ENCODE measurements around the gene PIKFYVE.

Gene PIKFYVE

GRCh38 chr2:208311321-208311720 lies 45.3 kb downstream of the PIKFYVE start:
- Histone ChIP-seq H3K27ac (ENCODE audit: low read depth, low read length) (no peak overlapping the region), H3K36me3 (ENCODE audit: insufficient read depth, low read length) (peaks cover 5% of the 10 kb centered on the region), H3K9me3 (ENCODE audit: low read length) (no peaks in the 10 kb centered on the region), H3K9ac (ENCODE audit: low read length) (no peak overlapping the region), H3K27me3 (ENCODE audit: control insufficient read depth in 1 of 2, insufficient read depth in 2 of 2, low read length in 2 of 2) (no peaks in the 10 kb centered on the region), H3K4me3 (ENCODE audit: low read depth in 1 of 2, low read length in 2 of 2) (no peak overlapping the region), H3K4me1 (ENCODE audit: insufficient read depth, low read length) (peaks cover 6% of the 10 kb centered on the region)

- H3K4me3 ChIP-seq (ENCODE audit: low read depth in 1 of 2, low read length in 2 of 2) = no peak overlapping the region
- H3K27ac ChIP-seq (ENCODE audit: low read depth, low read length) = no peak overlapping the region
- no peak overlapping the region for H3K9ac ChIP-seq (ENCODE audit: low read length)
- peaks cover 6% of the 10 kb centered on the region for H3K4me1 ChIP-seq (ENCODE audit: insufficient read depth, low read length)
- H3K27me3 ChIP-seq (ENCODE audit: control insufficient read depth in 1 of 2, insufficient read depth in 2 of 2, low read length in 2 of 2) = no peaks in the 10 kb centered on the region
- peaks cover 5% of the 10 kb centered on the region for H3K36me3 ChIP-seq (ENCODE audit: insufficient read depth, low read length)
- no peaks in the 10 kb centered on the region for H3K9me3 ChIP-seq (ENCODE audit: low read length)
Observed at GRCh38 chr2:208311954-208312353, 45.9 kb downstream of the PIKFYVE start.

GRCh38 chr2:208315081-208315788 lies 49.2 kb downstream of the PIKFYVE start:
- Histone ChIP-seq H3K9ac (ENCODE audit: low read length) (no peak overlapping the region), H3K27ac (ENCODE audit: low read depth, low read length) (no peak overlapping the region), H3K36me3 (ENCODE audit: insufficient read depth, low read length) (peaks cover 16% of the 10 kb centered on the region), H3K9me3 (ENCODE audit: low read length) (no peaks in the 10 kb centered on the region), H3K27me3 (ENCODE audit: control insufficient read depth in 1 of 2, insufficient read depth in 2 of 2, low read length in 2 of 2) (no peaks in the 10 kb centered on the region), H3K4me1 (ENCODE audit: insufficient read depth, low read length) (peaks cover 7% of the 10 kb centered on the region), H3K4me3 (ENCODE audit: low read depth in 1 of 2, low read length in 2 of 2) (no peak overlapping the region)

- peaks cover 6% of the 10 kb centered on the region for H3K4me1 ChIP-seq (ENCODE audit: insufficient read depth, low read length)
- H3K9ac ChIP-seq (ENCODE audit: low read length) = no peak overlapping the region
- no peaks in the 10 kb centered on the region for H3K27me3 ChIP-seq (ENCODE audit: control insufficient read depth in 1 of 2, insufficient read depth in 2 of 2, low read length in 2 of 2)
- H3K9me3 ChIP-seq (ENCODE audit: low read length) = no peaks in the 10 kb centered on the region
- no peak overlapping the region for H3K4me3 ChIP-seq (ENCODE audit: low read depth in 1 of 2, low read length in 2 of 2)
- no peak overlapping the region for H3K27ac ChIP-seq (ENCODE audit: low read depth, low read length)
- peaks cover 16% of the 10 kb centered on the region for H3K36me3 ChIP-seq (ENCODE audit: insufficient read depth, low read length)
Observed at GRCh38 chr2:208318127-208318526, 52.1 kb downstream of the PIKFYVE start.

GRCh38 chr2:208319391-208319790 lies 53.3 kb downstream of the PIKFYVE start:
- Histone ChIP-seq H3K27ac (ENCODE audit: low read depth, low read length) (no peak overlapping the region), H3K9ac (ENCODE audit: low read length) (no peak overlapping the region), H3K4me3 (ENCODE audit: low read depth in 1 of 2, low read length in 2 of 2) (no peak overlapping the region), H3K9me3 (ENCODE audit: low read length) (no peaks in the 10 kb centered on the region), H3K4me1 (ENCODE audit: insufficient read depth, low read length) (peaks cover 6% of the 10 kb centered on the region), H3K36me3 (ENCODE audit: insufficient read depth, low read length) (peaks cover 13% of the 10 kb centered on the region), H3K27me3 (ENCODE audit: control insufficient read depth in 1 of 2, insufficient read depth in 2 of 2, low read length in 2 of 2) (no peaks in the 10 kb centered on the region)

GRCh38 chr2:208320686-208321085 lies 54.6 kb downstream of the PIKFYVE start:
- H3K27ac ChIP-seq (ENCODE audit: low read depth, low read length) = no peak overlapping the region

GRCh38 chr2:208326016-208326415 lies 60.0 kb downstream of the PIKFYVE start:
- Histone ChIP-seq H3K4me3 (ENCODE audit: low read depth in 1 of 2, low read length in 2 of 2) (no peak overlapping the region), H3K36me3 (ENCODE audit: insufficient read depth, low read length) (peaks cover 48% of the 10 kb centered on the region), H3K27ac (ENCODE audit: low read depth, low read length) (no peak overlapping the region), H3K4me1 (ENCODE audit: insufficient read depth, low read length) (no peaks in the 10 kb centered on the region), H3K27me3 (ENCODE audit: control insufficient read depth in 1 of 2, insufficient read depth in 2 of 2, low read length in 2 of 2) (no peaks in the 10 kb centered on the region), H3K9me3 (ENCODE audit: low read length) (no peaks in the 10 kb centered on the region), H3K9ac (ENCODE audit: low read length) (no peak overlapping the region)

More at GRCh38 chr2:208320686-208321085, 54.6 kb downstream of the PIKFYVE start:
- Histone ChIP-seq H3K4me3 (ENCODE audit: low read depth in 1 of 2, low read length in 2 of 2) (no peak overlapping the region), H3K27me3 (ENCODE audit: control insufficient read depth in 1 of 2, insufficient read depth in 2 of 2, low read length in 2 of 2) (no peaks in the 10 kb centered on the region), H3K4me1 (ENCODE audit: insufficient read depth, low read length) (peaks cover 6% of the 10 kb centered on the region), H3K9ac (ENCODE audit: low read length) (peak overlapping the region; percentile 26), H3K36me3 (ENCODE audit: insufficient read depth, low read length) (peaks cover 21% of the 10 kb centered on the region), H3K9me3 (ENCODE audit: low read length) (no peaks in the 10 kb centered on the region)

- H3K27ac ChIP-seq (ENCODE audit: low read depth, low read length) = no peak overlapping the region
- H3K36me3 ChIP-seq (ENCODE audit: insufficient read depth, low read length) = peaks cover 56% of the 10 kb centered on the region
- no peaks in the 10 kb centered on the region for H3K27me3 ChIP-seq (ENCODE audit: control insufficient read depth in 1 of 2, insufficient read depth in 2 of 2, low read length in 2 of 2)
- no peaks in the 10 kb centered on the region for H3K9me3 ChIP-seq (ENCODE audit: low read length)
- no peaks in the 10 kb centered on the region for H3K4me1 ChIP-seq (ENCODE audit: insufficient read depth, low read length)
- H3K4me3 ChIP-seq (ENCODE audit: low read depth in 1 of 2, low read length in 2 of 2) = no peak overlapping the region
- H3K9ac ChIP-seq (ENCODE audit: low read length) = no peak overlapping the region
Observed at GRCh38 chr2:208329485-208329884, 63.4 kb downstream of the PIKFYVE start.

GRCh38 chr2:208334230-208334629 lies 68.2 kb downstream of the PIKFYVE start:
- Histone ChIP-seq H3K36me3 (ENCODE audit: insufficient read depth, low read length) (peaks cover 46% of the 10 kb centered on the region), H3K9ac (ENCODE audit: low read length) (no peak overlapping the region), H3K27ac (ENCODE audit: low read depth, low read length) (no peak overlapping the region), H3K4me3 (ENCODE audit: low read depth in 1 of 2, low read length in 2 of 2) (no peak overlapping the region), H3K9me3 (ENCODE audit: low read length) (no peaks in the 10 kb centered on the region), H3K4me1 (ENCODE audit: insufficient read depth, low read length) (no peaks in the 10 kb centered on the region), H3K27me3 (ENCODE audit: control insufficient read depth in 1 of 2, insufficient read depth in 2 of 2, low read length in 2 of 2) (no peaks in the 10 kb centered on the region)

GRCh38 chr2:208346756-208347155 lies 80.7 kb downstream of the PIKFYVE start:
- Histone ChIP-seq H3K27me3 (ENCODE audit: control insufficient read depth in 1 of 2, insufficient read depth in 2 of 2, low read length in 2 of 2) (no peaks in the 10 kb centered on the region), H3K4me3 (ENCODE audit: low read depth in 1 of 2, low read length in 2 of 2) (no peak overlapping the region), H3K36me3 (ENCODE audit: insufficient read depth, low read length) (peaks cover 53% of the 10 kb centered on the region), H3K27ac (ENCODE audit: low read depth, low read length) (no peak overlapping the region), H3K9me3 (ENCODE audit: low read length) (no peaks in the 10 kb centered on the region), H3K4me1 (ENCODE audit: insufficient read depth, low read length) (no peaks in the 10 kb centered on the region), H3K9ac (ENCODE audit: low read length) (no peak overlapping the region)

- Histone ChIP-seq H3K36me3 (ENCODE audit: insufficient read depth, low read length) (peaks cover 77% of the 10 kb centered on the region), H3K27me3 (ENCODE audit: control insufficient read depth in 1 of 2, insufficient read depth in 2 of 2, low read length in 2 of 2) (no peaks in the 10 kb centered on the region), H3K9ac (ENCODE audit: low read length) (no peak overlapping the region), H3K9me3 (ENCODE audit: low read length) (no peaks in the 10 kb centered on the region), H3K4me3 (ENCODE audit: low read depth in 1 of 2, low read length in 2 of 2) (no peak overlapping the region), H3K27ac (ENCODE audit: low read depth, low read length) (no peak overlapping the region), H3K4me1 (ENCODE audit: insufficient read depth, low read length) (no peaks in the 10 kb centered on the region)
Observed at GRCh38 chr2:208350610-208351009, 84.6 kb downstream of the PIKFYVE start.
